H1 (cell line): ENCODE results near the gene KCNK7. TPM values are rescaled to one million over a fixed set of nuclear protein-coding genes. Genes with fewer than 3 reads are reported as not detected.

Source experiments
- CBX5 ChIP-seq: fragments of 300-800, 300-1000 bp; sonication (generic); IDR thresholded peaks from 2 replicates; pipeline ENCODE4 v1.7.1; 2016; ENCODE audit warnings: antibody characterized with exemption, low read length, low read depth
- FOSL1 ChIP-seq: IDR thresholded peaks from 2 replicates; pipeline ENCODE4 v1.6.1; 2011; ENCODE audit warnings: mild to moderate bottlenecking, low read depth, low read length, moderate library complexity; ENCODE audit not compliant: insufficient read depth
- JUND ChIP-seq: IDR thresholded peaks from 2 replicates; pipeline ENCODE4 v1.6.1; 2011; ENCODE audit warnings: mild to moderate bottlenecking, improper control_type of control experiment, low read length
- KDM5A ChIP-seq: fragments of 200-600 bp; IDR thresholded peaks from 2 replicates; pipeline ENCODE4 v1.7.1; 2012; ENCODE audit warnings: mild to moderate bottlenecking, low read length, inconsistent platforms, mixed read lengths
- RAD21 ChIP-seq, 2 experiments: IDR thresholded peaks in 1 of 2; conservative IDR thresholded peaks in 1 of 2; 2 replicates each; pipeline ENCODE4 v1.6.1; 2011; ENCODE audit warnings: low read depth in 2 of 2, low read length in 2 of 2, improper control_type of control experiment in 1 of 2, inconsistent platforms in 1 of 2, mild to moderate bottlenecking in 1 of 2, moderate library complexity in 1 of 2
- RFX5 ChIP-seq: IDR thresholded peaks from 2 replicates; pipeline ENCODE4 v1.6.1; 2011; ENCODE audit warnings: low read depth, low read length, improper control_type of control experiment, borderline replicate concordance
- TAF1 ChIP-seq: IDR thresholded peaks from 2 replicates; pipeline ENCODE4 v1.6.1; 2011; ENCODE audit warnings: mild to moderate bottlenecking, low read depth, low read length
- polyA plus RNA-seq, 7 experiments: library from polyadenylated mRNA; depleted of rRNA in 3 of 7; stranded (reverse) in 5 of 7; unstranded in 2 of 7; fragments of >200 nt in 5 of 7; fragments of 200-250 nt in 2 of 7; gene quantifications; 1 replicate in 5 of 7; 2 replicates in 1 of 7; 4 replicates in 1 of 7; pipeline versions ENCODE4 v1.2.1 to v1.2.3, GENCODE V29; 2011 to 2013; ENCODE audit warnings: missing spikeins in 2 of 7, mixed read lengths in 2 of 7
- total RNA-seq: library from RNA; stranded (reverse); fragmentation: NEBNext Ultra II Directional; extraction: Animal tissue kit (Norgen Biotek cat#: 25700); gene quantifications from 2 replicates; pipeline ENCODE4 v1.2.1, GENCODE V29; 2021
- TF ChIP-seq, protein P1 (sequence below): fragments of 300-600 bp; sonication (generic); IDR thresholded peaks from 2 replicates; pipeline ENCODE4 v1.7.1; 2012; ENCODE audit warnings: low read length, moderate library complexity, mild to moderate bottlenecking, inconsistent platforms; ENCODE audit not compliant: insufficient replicate concordance
- TF ChIP-seq, protein P2 (sequence below): IDR thresholded peaks from 2 replicates; pipeline ENCODE4 v1.6.1; 2011; ENCODE audit warnings: low read depth, mild to moderate bottlenecking, low read length; ENCODE audit not compliant: insufficient read depth

KCNK7 gene
- total and polyA plus RNA-seq, 2 of the 8 experiments (the other 6 are each of a cell fraction or from before 2014, with no cell fraction given) = 0.74 to 1.0 TPM

DNA sequence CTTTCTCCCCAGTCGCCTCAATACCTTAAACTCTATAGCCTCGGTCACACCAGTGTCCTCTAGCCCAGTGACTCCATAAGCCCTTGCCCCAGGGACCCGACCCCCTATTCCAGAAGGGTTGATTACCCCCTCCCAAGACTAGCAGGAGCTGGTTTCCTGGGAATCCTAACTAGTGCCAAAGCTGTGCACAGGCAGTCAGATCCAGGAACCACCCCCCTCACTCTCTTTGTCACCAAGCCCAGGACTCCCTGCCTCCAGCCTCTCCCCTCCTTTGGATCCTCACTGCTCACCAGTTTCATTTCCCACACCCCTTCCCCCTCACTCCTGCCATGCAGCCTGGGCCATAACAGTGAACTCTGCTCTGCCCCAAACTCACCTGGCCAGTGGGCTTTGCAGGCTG, 47.2 kb downstream of the KCNK7 start (continued):
- TF ChIP-seq, protein P1, sequence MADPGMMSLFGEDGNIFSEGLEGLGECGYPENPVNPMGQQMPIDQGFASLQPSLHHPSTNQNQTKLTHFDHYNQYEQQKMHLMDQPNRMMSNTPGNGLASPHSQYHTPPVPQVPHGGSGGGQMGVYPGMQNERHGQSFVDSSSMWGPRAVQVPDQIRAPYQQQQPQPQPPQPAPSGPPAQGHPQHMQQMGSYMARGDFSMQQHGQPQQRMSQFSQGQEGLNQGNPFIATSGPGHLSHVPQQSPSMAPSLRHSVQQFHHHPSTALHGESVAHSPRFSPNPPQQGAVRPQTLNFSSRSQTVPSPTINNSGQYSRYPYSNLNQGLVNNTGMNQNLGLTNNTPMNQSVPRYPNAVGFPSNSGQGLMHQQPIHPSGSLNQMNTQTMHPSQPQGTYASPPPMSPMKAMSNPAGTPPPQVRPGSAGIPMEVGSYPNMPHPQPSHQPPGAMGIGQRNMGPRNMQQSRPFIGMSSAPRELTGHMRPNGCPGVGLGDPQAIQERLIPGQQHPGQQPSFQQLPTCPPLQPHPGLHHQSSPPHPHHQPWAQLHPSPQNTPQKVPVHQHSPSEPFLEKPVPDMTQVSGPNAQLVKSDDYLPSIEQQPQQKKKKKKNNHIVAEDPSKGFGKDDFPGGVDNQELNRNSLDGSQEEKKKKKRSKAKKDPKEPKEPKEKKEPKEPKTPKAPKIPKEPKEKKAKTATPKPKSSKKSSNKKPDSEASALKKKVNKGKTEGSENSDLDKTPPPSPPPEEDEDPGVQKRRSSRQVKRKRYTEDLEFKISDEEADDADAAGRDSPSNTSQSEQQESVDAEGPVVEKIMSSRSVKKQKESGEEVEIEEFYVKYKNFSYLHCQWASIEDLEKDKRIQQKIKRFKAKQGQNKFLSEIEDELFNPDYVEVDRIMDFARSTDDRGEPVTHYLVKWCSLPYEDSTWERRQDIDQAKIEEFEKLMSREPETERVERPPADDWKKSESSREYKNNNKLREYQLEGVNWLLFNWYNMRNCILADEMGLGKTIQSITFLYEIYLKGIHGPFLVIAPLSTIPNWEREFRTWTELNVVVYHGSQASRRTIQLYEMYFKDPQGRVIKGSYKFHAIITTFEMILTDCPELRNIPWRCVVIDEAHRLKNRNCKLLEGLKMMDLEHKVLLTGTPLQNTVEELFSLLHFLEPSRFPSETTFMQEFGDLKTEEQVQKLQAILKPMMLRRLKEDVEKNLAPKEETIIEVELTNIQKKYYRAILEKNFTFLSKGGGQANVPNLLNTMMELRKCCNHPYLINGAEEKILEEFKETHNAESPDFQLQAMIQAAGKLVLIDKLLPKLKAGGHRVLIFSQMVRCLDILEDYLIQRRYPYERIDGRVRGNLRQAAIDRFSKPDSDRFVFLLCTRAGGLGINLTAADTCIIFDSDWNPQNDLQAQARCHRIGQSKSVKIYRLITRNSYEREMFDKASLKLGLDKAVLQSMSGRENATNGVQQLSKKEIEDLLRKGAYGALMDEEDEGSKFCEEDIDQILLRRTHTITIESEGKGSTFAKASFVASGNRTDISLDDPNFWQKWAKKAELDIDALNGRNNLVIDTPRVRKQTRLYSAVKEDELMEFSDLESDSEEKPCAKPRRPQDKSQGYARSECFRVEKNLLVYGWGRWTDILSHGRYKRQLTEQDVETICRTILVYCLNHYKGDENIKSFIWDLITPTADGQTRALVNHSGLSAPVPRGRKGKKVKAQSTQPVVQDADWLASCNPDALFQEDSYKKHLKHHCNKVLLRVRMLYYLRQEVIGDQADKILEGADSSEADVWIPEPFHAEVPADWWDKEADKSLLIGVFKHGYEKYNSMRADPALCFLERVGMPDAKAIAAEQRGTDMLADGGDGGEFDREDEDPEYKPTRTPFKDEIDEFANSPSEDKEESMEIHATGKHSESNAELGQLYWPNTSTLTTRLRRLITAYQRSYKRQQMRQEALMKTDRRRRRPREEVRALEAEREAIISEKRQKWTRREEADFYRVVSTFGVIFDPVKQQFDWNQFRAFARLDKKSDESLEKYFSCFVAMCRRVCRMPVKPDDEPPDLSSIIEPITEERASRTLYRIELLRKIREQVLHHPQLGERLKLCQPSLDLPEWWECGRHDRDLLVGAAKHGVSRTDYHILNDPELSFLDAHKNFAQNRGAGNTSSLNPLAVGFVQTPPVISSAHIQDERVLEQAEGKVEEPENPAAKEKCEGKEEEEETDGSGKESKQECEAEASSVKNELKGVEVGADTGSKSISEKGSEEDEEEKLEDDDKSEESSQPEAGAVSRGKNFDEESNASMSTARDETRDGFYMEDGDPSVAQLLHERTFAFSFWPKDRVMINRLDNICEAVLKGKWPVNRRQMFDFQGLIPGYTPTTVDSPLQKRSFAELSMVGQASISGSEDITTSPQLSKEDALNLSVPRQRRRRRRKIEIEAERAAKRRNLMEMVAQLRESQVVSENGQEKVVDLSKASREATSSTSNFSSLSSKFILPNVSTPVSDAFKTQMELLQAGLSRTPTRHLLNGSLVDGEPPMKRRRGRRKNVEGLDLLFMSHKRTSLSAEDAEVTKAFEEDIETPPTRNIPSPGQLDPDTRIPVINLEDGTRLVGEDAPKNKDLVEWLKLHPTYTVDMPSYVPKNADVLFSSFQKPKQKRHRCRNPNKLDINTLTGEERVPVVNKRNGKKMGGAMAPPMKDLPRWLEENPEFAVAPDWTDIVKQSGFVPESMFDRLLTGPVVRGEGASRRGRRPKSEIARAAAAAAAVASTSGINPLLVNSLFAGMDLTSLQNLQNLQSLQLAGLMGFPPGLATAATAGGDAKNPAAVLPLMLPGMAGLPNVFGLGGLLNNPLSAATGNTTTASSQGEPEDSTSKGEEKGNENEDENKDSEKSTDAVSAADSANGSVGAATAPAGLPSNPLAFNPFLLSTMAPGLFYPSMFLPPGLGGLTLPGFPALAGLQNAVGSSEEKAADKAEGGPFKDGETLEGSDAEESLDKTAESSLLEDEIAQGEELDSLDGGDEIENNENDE = no peak
- no peak for TF ChIP-seq CBX5
- no peak for TF ChIP-seq TAF1
- TF ChIP-seq, protein P2, sequence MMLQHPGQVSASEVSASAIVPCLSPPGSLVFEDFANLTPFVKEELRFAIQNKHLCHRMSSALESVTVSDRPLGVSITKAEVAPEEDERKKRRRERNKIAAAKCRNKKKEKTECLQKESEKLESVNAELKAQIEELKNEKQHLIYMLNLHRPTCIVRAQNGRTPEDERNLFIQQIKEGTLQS = no peak
- no peak for TF ChIP-seq KDM5A
- no peak for TF ChIP-seq FOSL1
- no peak for TF ChIP-seq RFX5
- TF ChIP-seq RAD21 (IDR thresholded peaks at IDR 0.05 in 1 of 2, conservative IDR thresholded peaks at IDR 0.05 in 1 of 2; ENCODE audit: low read depth in 2 of 2, low read length in 2 of 2) = no peak
- no peak for TF ChIP-seq JUND
